Hepatocyte (in vitro differentiated cells): ENCODE results near the gene DCXR.

ENCODE experiments used
- EZH2 ChIP-seq: fragments of 200-600 bp; sonication (generic); IDR thresholded peaks from 2 replicates; pipeline ENCODE4 v1.6.1; 2016; ENCODE audit warnings: antibody characterized with exemption, mild to moderate bottlenecking, borderline replicate concordance
- EZH2phosphoT487 ChIP-seq: fragments of 200-600 bp; sonication (generic); IDR thresholded peaks from one replicate; pipeline ENCODE4 v1.6.1; 2018; ENCODE audit warnings: antibody characterized with exemption, mild to moderate bottlenecking, low read depth, moderate library complexity; ENCODE audit not compliant: unreplicated experiment, severe bottlenecking
- TF ChIP-seq, protein P1 (sequence below): fragments of 200-600 bp; sonication (generic); IDR thresholded peaks from 2 replicates; pipeline ENCODE4 v1.5.1; 2016; ENCODE audit warnings: antibody characterized with exemption, mild to moderate bottlenecking; ENCODE audit not compliant: poor library complexity

DNA sequence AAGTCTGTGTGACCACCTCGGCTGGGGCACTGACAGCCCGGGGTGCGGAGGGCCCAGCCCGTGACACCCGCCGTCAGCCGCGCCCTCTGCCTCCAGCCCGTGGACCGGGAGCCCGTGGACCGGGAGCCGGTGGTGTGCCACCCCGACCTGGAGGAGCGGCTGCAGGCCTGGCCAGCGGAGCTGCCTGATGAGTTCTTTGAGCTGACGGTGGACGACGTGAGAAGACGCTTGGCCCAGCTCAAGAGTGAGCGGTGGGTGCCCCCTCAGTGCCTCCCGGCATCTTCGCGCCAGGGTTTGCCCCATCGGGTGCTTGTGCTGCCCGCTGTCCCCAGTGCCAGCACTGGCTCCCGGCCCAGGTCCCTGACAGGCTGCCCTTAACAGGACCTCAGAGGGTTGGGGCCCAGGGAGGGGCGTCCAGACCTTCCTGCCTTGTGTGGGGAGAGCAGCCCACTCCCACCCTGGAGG, 28.5 kb downstream of the DCXR start:
- TF ChIP-seq, protein P1, sequence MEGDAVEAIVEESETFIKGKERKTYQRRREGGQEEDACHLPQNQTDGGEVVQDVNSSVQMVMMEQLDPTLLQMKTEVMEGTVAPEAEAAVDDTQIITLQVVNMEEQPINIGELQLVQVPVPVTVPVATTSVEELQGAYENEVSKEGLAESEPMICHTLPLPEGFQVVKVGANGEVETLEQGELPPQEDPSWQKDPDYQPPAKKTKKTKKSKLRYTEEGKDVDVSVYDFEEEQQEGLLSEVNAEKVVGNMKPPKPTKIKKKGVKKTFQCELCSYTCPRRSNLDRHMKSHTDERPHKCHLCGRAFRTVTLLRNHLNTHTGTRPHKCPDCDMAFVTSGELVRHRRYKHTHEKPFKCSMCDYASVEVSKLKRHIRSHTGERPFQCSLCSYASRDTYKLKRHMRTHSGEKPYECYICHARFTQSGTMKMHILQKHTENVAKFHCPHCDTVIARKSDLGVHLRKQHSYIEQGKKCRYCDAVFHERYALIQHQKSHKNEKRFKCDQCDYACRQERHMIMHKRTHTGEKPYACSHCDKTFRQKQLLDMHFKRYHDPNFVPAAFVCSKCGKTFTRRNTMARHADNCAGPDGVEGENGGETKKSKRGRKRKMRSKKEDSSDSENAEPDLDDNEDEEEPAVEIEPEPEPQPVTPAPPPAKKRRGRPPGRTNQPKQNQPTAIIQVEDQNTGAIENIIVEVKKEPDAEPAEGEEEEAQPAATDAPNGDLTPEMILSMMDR, result no peak
- no peak for TF ChIP-seq EZH2phosphoT487
- no peak for TF ChIP-seq EZH2
